ENCODE data around the gene ZNF503.

ZNF503 gene

GRCh38 chr10:75401569-75402485, at the start of gene ZNF503:
Gene ZNF503, minus strand, starts transcription at chr10:75401764. Its CDS starts 345 bp downstream, at chr10:75401419.
- no peak for DNase-seq

- no peak for DNase-seq
Observed at GRCh38 chr10:75450644-75451640, 49.4 kb upstream of the ZNF503 start.

DNA sequence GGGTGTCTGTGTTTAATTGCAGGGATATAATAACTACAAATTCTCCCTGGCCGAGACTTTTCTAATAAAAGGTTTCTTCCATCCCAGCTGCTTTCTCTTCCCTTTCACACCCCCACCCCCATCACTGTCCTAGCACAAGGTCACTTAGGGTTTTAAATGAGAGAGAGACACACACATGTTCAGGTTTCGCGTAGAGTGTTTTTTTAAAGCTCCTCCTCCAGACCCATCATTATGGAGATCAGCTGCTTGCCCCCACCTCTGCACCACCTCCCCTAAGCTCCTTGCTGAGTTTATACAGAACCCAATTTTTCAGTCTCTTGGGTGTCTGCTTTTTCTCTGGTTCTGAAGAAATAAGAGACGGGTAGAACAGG, 48.5 kb upstream of the ZNF503 start:
- no peak for DNase-seq

- DNase-seq = no peak
Observed at GRCh38 chr10:75449382-75450074, 48.0 kb upstream of the ZNF503 start.

- no peak for DNase-seq
Observed at GRCh38 chr10:75448166-75448565, 46.6 kb upstream of the ZNF503 start.

- no peak for DNase-seq
Observed at GRCh38 chr10:75446508-75446907, 44.9 kb upstream of the ZNF503 start.

GRCh38 chr10:75444781-75445386, 43.3 kb upstream of the ZNF503 start:
- no peak for DNase-seq

- DNase-seq = no peak
Observed at GRCh38 chr10:75443362-75443761, 41.8 kb upstream of the ZNF503 start.

DNA sequence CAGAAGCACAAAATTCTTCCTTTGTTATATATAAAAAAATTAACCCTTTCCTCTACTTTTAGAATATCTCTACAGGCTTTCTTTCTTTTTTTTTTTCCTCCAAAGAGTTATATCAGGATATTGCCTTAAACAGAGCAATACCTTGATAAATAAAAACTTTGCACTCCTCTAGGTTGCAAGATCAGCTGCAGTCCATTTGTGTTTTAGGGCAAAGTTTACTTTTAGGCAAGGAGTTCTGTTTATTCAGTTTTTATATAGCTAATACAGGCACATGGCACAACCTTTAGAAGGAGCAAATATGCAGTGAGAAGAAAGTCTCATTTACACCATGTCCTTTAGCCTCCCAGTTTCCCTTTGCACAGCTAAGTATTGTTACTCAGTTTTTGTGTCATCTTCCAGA, 40.1 kb upstream of the ZNF503 start:
- no peak for DNase-seq

GRCh38 chr10:75441196-75441595, 39.6 kb upstream of the ZNF503 start:
- no peak for DNase-seq

GRCh38 chr10:75440271-75440793, 38.8 kb upstream of the ZNF503 start:
- no peak for DNase-seq

DNA sequence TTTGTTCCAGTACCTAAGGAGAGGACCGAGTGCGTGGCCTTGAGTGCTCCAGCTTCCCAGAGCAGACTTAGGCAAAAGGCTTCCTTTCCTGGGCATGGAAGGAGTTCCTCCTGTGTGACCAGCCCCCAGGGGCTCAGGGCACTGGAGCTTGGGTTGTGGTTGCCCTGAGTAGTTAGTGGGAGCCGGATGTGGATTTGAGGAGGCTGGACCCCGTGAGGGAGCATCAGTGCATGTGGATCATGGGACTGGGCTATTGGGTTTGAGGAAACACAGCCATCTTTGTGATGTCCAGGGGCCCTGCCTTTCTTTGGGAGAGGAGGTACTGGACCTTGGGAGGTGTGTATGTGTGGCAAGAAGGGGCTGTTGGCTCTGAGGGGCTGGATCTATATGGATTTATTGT, 38.2 kb upstream of the ZNF503 start:
- DNase-seq = no peak

DNA sequence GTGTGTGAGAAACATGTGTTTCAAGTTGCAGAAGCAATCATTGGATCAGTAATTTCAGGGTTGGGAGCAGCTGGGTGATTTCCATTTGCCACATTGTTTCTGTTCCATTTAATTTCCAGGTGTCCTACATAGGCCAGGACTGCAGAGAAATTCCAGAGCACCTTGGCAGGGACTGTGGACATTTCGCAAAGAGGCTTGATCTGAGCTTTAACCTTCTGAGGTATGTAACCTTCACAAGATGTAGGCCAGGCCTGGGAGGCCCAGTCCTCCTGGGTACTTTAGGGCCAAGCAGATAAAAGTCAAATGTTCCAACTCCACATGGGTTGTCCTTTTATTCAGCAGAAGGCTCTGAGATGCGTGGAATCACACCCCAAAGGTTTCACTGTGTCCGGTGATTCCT, 36.7 kb upstream of the ZNF503 start:
- DNase-seq = no peak

- DNase-seq = no peak
Observed at GRCh38 chr10:75437693-75438092, 36.1 kb upstream of the ZNF503 start.

DNA sequence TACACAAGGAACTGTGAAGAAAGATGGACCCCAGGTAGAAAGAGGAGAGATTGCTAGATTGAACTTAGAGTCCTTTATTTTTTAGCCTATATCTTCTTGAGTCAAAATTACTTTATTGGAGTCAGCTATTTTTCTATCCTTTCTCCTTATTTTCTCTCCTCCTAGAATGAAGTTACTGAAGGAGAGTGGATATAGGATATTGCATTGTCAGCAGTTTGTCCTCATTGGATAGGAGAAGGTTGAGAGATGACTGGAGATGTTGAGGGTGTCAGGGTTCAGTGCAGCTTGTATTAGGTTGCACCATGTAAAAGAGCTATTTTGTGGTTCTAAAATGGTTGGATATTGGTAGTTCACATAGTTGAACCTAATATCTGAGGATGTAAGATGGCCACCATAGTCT, 35.3 kb upstream of the ZNF503 start:
- DNase-seq = no peak

DNA sequence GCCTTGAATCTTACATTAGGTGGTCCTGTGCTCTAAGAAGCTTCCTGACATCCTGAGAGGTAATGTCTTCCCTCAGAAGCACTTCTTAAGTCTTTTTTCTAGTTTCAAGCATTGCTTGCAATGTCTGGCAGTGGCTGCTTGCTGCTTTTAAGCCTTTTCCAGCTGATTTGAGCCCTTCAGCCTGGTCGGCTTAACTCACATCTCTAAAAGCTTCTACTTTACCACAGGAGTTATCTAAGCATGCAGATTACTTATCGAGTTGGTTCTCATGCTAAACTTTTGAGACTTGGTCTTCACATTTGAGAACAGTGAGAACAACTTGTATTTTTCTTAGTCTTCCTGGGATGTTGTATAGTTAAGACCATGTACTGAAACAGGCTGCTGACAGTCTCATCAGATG, 33.7 kb upstream of the ZNF503 start:
- no peak for DNase-seq

DNA sequence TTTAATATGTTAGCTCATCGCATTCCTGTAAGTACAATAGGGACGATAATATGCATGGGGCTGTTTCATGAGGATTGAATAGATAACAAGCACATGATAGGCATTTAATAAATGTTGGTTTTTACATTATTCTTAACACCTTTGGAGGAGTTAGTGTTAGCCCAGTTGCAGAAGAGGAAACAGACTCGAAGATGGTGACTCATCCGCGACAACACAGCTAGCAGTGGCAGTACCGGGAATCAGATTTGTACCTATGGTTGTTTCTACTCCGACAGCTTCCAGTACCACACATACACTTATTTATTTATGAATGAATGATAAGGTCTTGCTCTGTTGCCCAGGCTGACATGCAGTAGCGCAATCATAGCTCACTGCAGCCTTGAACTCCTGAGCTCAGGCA, 32.7 kb upstream of the ZNF503 start:
- DNase-seq = no peak

GRCh38 chr10:75433216-75433615, 31.7 kb upstream of the ZNF503 start:
- DNase-seq = no peak

- no peak for DNase-seq
Observed at GRCh38 chr10:75432763-75433162, 31.2 kb upstream of the ZNF503 start.

DNA sequence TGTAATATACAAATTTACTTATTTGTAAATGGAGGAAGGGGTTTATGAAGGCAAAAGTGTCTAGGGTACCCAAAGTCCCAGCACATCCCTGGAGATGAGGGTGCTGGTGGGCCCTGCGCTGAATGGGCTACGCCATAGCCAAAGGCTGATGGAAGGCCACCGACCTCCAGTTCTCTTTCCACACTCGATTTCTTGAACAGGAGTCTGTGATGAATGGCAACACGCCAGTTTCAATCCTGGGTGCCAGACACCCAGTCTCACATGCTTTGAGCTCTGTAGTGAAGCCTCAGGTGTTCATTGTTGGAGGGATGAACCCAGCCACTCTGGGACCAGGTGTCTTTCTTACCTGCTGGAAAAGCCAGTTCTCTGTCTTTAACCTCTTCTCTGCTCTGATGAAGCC, 30.6 kb upstream of the ZNF503 start:
- no peak for DNase-seq

GRCh38 chr10:75431180-75432111, 29.9 kb upstream of the ZNF503 start, which contains the start of gene LRMDA:
Gene LRMDA, plus strand, starts transcription at chr10:75431624.
- DNase-seq = no peak

Measured in activated naive CD4-positive, alpha-beta T cell (primary cell).